Stomach (tissue), 9 donors: ENCODE measurements around the gene TRIP4. TPM values are rescaled to one million over a fixed set of nuclear protein-coding genes. Genes with fewer than 3 reads are reported as not detected.

ENCODE experiments used
- DNase-seq, 2 donors: peaks; one replicate each; pipeline versions ENCODE4 v3.0.0 to v3.0.0-alpha.2; 2013 to 2019
- H3K27ac ChIP-seq, 5 donors: fragments of 200-600 bp in 4 of 5; sonication (generic) in 4 of 5; one replicate each; pipeline ENCODE4 v1.5.1; 2013 to 2019; ENCODE audit warnings: mild to moderate bottlenecking in 1 of 5, moderate library complexity in 1 of 5
- H3K27me3 ChIP-seq, 3 donors: fragments of 200-600 bp; sonication (generic); one replicate each; pipeline ENCODE4 v1.5.1; 2017 to 2019; ENCODE audit warnings: mixed run types in 1 of 3
- H3K36me3 ChIP-seq, 4 donors: fragments of 200-600 bp; sonication (generic); 1 replicate in 3 of 4; 2 replicates in 1 of 4; pipeline ENCODE4 v1.5.1; 2016 to 2019
- H3K4me1 ChIP-seq, 4 donors: fragments of 200-600 bp; sonication (generic); one replicate each; pipeline ENCODE4 v1.5.1; 2016 to 2019
- H3K4me3 ChIP-seq, 4 donors: fragments of 200-600 bp; sonication (generic) in 3 of 4; one replicate each; pipeline ENCODE4 v1.5.1; 2016 to 2019; ENCODE audit warnings: mild to moderate bottlenecking in 1 of 4
- H3K9me3 ChIP-seq, 4 donors: fragments of 200-600 bp; sonication (generic); one replicate each; pipeline ENCODE4 v1.5.1; 2016 to 2019
- EP300 ChIP-seq: sonication (generic); formaldehyde crosslinking; IDR thresholded peaks from one replicate; pipeline ENCODE4 v1.6.1; 2017; ENCODE audit warnings: antibody characterized with exemption
- POLR2A ChIP-seq, 4 donors: fragments of 450-650 bp; IDR thresholded peaks; one replicate each; pipeline ENCODE4 v1.6.1; 2016; ENCODE audit warnings: antibody characterized with exemption in 4 of 4, control low read depth in 2 of 4, mild to moderate bottlenecking in 1 of 4, moderate library complexity in 1 of 4
- POLR2AphosphoS5 ChIP-seq, 3 donors: sonication (generic); formaldehyde crosslinking; IDR thresholded peaks; one replicate each; pipeline ENCODE4 v1.6.1; 2016; ENCODE audit warnings: antibody characterized with exemption in 3 of 3
- WGBS, 5 donors: extraction: QIAGEN DNeasy Blood & Tissue Kit in 3 of 5; methylation state at CpG; one replicate each; pipeline versions ENCODE4 v1.1.5 to v1.1.7; 2013 to 2018; 5-methylcytosine and 5-hydroxymethylcytosine counted together
- intact Hi-C: fragments of 100-400 bp; cut with DNase I; formaldehyde crosslinking; loops from one replicate; pipeline ENCODE4 v1.15.1; 2023; ENCODE audit warnings: low total_unique reads
- polyA plus RNA-seq, 3 donors: library from polyadenylated mRNA; stranded (reverse); fragments of 200-250 nt; gene quantifications; one replicate each; pipeline ENCODE4 v1.2.3, GENCODE V29; 2013
- total RNA-seq, 5 donors: library from RNA; depleted of rRNA; stranded (reverse); fragments of >200 nt; gene quantifications; one replicate each; pipeline versions ENCODE4 v1.1.0 to v1.2.3, GENCODE V29; 2014 to 2016
- TF ChIP-seq, protein P1 (sequence below), 7 experiments: fragments of 450-650 bp in 4 of 7; fragments of 200-600 bp in 3 of 7; sonication (generic) in 3 of 7; IDR thresholded peaks; one replicate each; pipeline ENCODE4 v1.5.1; 2016 to 2019; ENCODE audit warnings: antibody characterized with exemption in 7 of 7, control low read depth in 2 of 7, mild to moderate bottlenecking in 1 of 7
- donor health status: healthy with polysubstance abuse.
- donor health status: Bipolar disorder and iron deficiency.
- donor health status: healthy.

The TRIP4 gene
- total and polyA plus RNA-seq, 8 donors, result 1.8 to 59.4 (median 19.1) TPM

DNA sequence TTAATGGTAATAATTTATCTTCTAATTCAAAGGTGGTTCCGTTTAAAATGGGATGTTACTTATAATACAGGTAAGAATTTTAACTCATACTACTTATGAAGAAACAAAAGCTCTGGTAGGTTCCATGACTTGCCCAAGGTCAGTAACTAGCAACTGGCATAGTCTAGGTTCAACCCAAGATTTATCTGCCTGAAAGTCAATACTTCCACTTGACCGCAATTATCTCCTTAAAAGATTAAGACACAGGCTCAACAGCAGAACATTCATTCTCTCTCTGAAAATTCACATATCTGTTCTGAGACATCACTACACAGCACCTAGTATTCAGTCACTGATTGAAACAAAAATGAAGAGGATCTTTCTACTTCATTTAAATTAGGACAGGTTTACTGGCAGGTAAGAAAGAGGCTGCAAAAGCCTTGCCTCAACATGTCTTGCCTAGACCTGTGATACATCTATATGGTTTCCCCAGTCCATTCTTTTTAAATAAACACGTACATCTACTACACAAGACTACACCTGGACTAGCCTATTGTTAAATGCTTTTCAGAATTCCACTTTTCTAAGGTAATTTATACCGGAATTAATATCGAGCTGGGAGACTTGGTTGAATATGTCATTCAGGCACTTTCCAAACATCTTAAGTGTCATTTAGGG is 32.8 kb upstream of the TRIP4 start:
- no peak for DNase-seq
- no peaks in the 10 kb centered on the region for H3K27me3 ChIP-seq
- no peak for TF ChIP-seq EP300
- TF ChIP-seq, protein P1, sequence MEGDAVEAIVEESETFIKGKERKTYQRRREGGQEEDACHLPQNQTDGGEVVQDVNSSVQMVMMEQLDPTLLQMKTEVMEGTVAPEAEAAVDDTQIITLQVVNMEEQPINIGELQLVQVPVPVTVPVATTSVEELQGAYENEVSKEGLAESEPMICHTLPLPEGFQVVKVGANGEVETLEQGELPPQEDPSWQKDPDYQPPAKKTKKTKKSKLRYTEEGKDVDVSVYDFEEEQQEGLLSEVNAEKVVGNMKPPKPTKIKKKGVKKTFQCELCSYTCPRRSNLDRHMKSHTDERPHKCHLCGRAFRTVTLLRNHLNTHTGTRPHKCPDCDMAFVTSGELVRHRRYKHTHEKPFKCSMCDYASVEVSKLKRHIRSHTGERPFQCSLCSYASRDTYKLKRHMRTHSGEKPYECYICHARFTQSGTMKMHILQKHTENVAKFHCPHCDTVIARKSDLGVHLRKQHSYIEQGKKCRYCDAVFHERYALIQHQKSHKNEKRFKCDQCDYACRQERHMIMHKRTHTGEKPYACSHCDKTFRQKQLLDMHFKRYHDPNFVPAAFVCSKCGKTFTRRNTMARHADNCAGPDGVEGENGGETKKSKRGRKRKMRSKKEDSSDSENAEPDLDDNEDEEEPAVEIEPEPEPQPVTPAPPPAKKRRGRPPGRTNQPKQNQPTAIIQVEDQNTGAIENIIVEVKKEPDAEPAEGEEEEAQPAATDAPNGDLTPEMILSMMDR (IDR thresholded peaks at IDR 0.05), result no peak
- TF ChIP-seq POLR2AphosphoS5 (IDR thresholded peaks at IDR 0.05), result no peak
- no peak for TF ChIP-seq POLR2A (IDR thresholded peaks at IDR 0.05)
- peak overlapping the region; percentile 95 to 99 (median 98) for H3K4me3 ChIP-seq
- intact Hi-C loops, result loop anchor here (10.0 kb wide), 1 partner anchor 140 kb away; no protein-coding TSS in a partner anchor
- H3K27ac ChIP-seq, result peak overlapping the region in 4 of 5 donors; percentile 69 to 91 (median 83)
- H3K4me1 ChIP-seq, result peaks cover 11 to 39% (median 23%) of the 10 kb centered on the region in 4 donors
- H3K36me3 ChIP-seq, result no peaks in the 10 kb centered on the region
- 18 to 25% (median 22%) methylated on average over 5 of the region's 5 CpGs for WGBS, 5 donors
- H3K9me3 ChIP-seq, result no peaks in the 10 kb centered on the region

DNA sequence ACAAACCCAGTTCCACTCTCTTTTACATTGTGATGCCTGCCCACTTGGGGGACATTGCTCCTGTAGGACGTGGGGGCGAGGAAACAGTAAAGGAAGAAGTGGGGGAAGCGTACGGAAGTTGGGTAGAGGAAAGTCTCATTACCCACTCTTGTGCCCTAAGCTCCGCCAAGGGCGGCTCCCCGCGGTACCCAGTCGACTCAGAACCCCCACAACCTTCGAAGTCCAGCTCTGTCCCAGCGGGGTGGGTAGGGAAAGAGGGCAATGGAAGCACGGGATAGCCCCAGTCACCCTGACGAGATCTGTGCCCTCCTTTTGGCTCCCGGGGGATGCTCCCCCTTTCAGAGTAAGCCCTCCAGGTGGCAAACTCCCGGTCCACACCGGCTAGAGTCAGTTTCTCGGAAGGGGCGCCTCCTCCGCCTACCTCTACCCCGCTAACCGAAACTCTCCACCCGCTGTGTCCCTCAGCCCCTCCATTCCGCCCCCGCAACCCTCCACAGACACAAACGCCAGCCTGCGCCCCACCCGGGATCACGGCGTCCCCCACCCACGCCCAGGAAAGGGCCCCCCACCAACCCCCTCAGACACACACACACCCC is 32.2 kb upstream of the TRIP4 start:
- Histone ChIP-seq H3K36me3 (no peaks in the 10 kb centered on the region), H3K4me3 (peak overlapping the region; percentile 95 to 99 (median 98)), H3K27ac (peak overlapping the region; percentile 69 to 91 (median 82)), H3K4me1 (peaks cover 11 to 39% (median 22%) of the 10 kb centered on the region in 4 donors), H3K9me3 (no peaks in the 10 kb centered on the region), H3K27me3 (no peaks in the 10 kb centered on the region)
- TF ChIP-seq POLR2AphosphoS5 (IDR thresholded peaks at IDR 0.05) (no peak), POLR2A (IDR thresholded peaks at IDR 0.05) (no peak), EP300 (no peak)
- TF ChIP-seq, protein P1 (IDR thresholded peaks at IDR 0.05), result no peak
- intact Hi-C loops, result loop anchor here (10.0 kb wide), 1 partner anchor 141 kb away; no protein-coding TSS in a partner anchor
- WGBS, 5 donors, result 0% methylated on average over 10 to 30 of the region's 30 CpGs
- DNase-seq, result peak in 1 of 2 donors; percentile 68

DNA sequence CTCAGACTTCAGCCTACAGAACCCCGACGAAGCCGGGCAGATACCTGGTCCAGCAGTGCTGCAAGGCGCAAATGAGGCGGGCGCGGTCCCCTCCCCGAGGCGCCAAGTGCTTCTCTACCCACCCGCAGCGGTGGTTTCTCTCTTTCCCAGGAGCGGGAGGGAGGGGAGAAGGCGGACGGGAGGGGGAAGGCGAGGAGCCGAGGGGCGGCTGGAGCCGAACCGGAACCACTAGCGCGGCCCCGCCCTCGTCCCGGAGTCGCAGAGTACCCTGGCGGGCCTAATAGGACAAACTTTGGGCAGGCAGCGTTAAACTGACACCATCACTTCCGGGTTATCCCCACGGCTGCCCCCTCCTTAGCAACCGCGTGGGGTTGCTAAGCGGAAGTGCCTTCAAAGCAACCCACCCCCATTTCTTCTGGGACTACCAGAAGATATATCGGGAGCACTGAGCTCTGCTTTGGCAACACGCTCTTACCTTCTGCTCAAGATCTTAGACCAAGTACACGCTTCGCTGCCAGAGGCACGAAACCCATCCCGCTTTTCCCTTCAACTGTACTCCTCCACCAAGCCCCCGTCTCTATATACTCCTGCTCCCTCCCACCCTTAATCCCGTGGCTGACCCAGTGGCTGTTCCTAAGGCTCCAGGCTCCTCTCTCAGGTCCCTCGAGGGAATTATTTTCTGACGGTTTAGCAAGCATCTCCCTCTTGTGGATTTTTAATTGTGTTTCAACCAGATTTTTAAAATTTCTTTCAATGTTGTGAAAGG is 31.5 kb upstream of the TRIP4 start, which contains the start of gene CSNK1G1:
Gene CSNK1G1 (minus strand): TSS at position 230 of the 766 bp plus-strand sequence. CDS start 55,674 bp downstream, outside the sequence.
- Histone ChIP-seq H3K4me1 (peaks cover 11 to 36% (median 19%) of the 10 kb centered on the region in 4 donors), H3K9me3 (no peaks in the 10 kb centered on the region), H3K27ac (peak within 1 kb of the TSS; percentile 69 to 91 (median 82)), H3K36me3 (no peaks in the 10 kb centered on the region), H3K27me3 (no peaks in the 10 kb centered on the region), H3K4me3 (peak within 1 kb of the TSS; percentile 95 to 99 (median 98))
- WGBS, 5 donors, result 0% methylated on average over 22 to 41 of the region's 42 CpGs
- TF ChIP-seq, protein P1 (IDR thresholded peaks at IDR 0.05), result peak in 3 of 7 experiments; percentile 18 to 30 (median 23)
- TF ChIP-seq EP300 (no peak), POLR2AphosphoS5 (IDR thresholded peaks at IDR 0.05) (peak in 2 of 3 donors; percentile 19 to 75)
- DNase-seq, result peak; percentile 93 to 99
- intact Hi-C loops, result loop anchor here (10.0 kb wide), 1 partner anchor 141 kb away; no protein-coding TSS in a partner anchor

DNA sequence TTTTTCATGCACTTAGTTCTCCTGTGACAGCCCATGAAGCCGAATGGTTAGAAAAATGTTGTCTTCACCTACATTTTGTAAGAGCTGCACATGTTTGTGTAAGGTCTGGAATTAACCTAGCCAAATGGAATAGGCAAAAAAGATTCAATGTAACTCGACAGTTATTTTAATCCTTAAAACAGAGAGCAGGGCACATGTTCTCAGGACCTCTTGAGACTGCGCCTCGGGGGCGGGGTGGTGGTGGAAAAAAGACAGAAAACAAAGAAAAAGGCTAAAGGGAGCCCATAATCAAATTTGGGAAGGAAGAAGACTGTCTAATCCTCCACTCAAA is 31.0 kb upstream of the TRIP4 start:
- Histone ChIP-seq H3K4me3 (peak overlapping the region; percentile 95 to 99 (median 98)), H3K27ac (peak overlapping the region in 4 of 5 donors; percentile 69 to 91 (median 83)), H3K36me3 (no peaks in the 10 kb centered on the region), H3K27me3 (no peaks in the 10 kb centered on the region), H3K4me1 (peaks cover 11 to 31% (median 19%) of the 10 kb centered on the region in 4 donors), H3K9me3 (no peaks in the 10 kb centered on the region)
- 26 to 42% (median 34%) methylated on average over 5 of the region's 5 CpGs for WGBS, 5 donors
- intact Hi-C loops, result loop anchor here (10.0 kb wide), 1 partner anchor 142 kb away; no protein-coding TSS in a partner anchor
- TF ChIP-seq, protein P1 (IDR thresholded peaks at IDR 0.05), result no peak
- TF ChIP-seq POLR2AphosphoS5 (IDR thresholded peaks at IDR 0.05) (no peak), EP300 (no peak), POLR2A (IDR thresholded peaks at IDR 0.05) (no peak)
- no peak for DNase-seq
